ENCODE measurements around the gene CDK6. TPM values are rescaled to one million over a fixed set of nuclear protein-coding genes. Genes with fewer than 3 reads are reported as not detected.

Gene CDK6
- total and polyA plus RNA-seq, 2 experiments from 2014 or later: 7.4 to 23.7 TPM

- H3K4me2 ChIP-seq: no peak overlapping the region; the same call in 1 of the 2 replicates
- H3K4me3 ChIP-seq: no peak overlapping the region
Measured at GRCh38 chr7:92750946-92751345, 85.4 kb downstream of the CDK6 start.

GRCh38 chr7:92750447-92750839, 85.9 kb downstream of the CDK6 start:
- peaks cover 45% of the 10 kb centered on the region for H3K4me1 Mint-ChIP-seq

More at GRCh38 chr7:92750946-92751345, 85.4 kb downstream of the CDK6 start:
- DNase-seq (ENCODE audit: low spot score) (no peak), ATAC-seq (no peak)
- peaks cover 50% of the 10 kb centered on the region for H3K4me1 Mint-ChIP-seq
- no peaks in the 10 kb centered on the region; the same call in 2 of the 3 replicates for H3K36me3 Mint-ChIP-seq (ENCODE audit: low read depth)
- H4K20me1 ChIP-seq (replicated peaks; ENCODE audit: insufficient read depth): no peaks in the 10 kb centered on the region
- no peaks in the 10 kb centered on the region for H3F3A ChIP-seq (replicated peaks; ENCODE audit: low read depth)
- H3K4me3 Mint-ChIP-seq: no peak overlapping the region
- H2AFZ ChIP-seq: no peak overlapping the region
- H3K27ac ChIP-seq (ENCODE audit: low read depth): no peak overlapping the region
- H3K36me3 ChIP-seq (ENCODE audit: insufficient read depth): no peaks in the 10 kb centered on the region
- H3K27me3 ChIP-seq (ENCODE audit: insufficient read depth): no peaks in the 10 kb centered on the region
- no peaks in the 10 kb centered on the region for H3K9me2 ChIP-seq (ENCODE audit: insufficient read depth)
- no peak overlapping the region; the same call in 1 of the 2 replicates for H3K27ac Mint-ChIP-seq
- no peaks in the 10 kb centered on the region for H3K79me2 ChIP-seq (replicated peaks; ENCODE audit: insufficient read depth)
- H3K4me1 ChIP-seq (ENCODE audit: insufficient read depth): peaks cover 52% of the 10 kb centered on the region
- TF ChIP-seq JUNB (IDR thresholded peaks at IDR 0.05; ENCODE audit: unreplicated experiment) (no peak), CREB1 (CRISPR knock-in tag; IDR thresholded peaks at IDR 0.05; ENCODE audit: low read depth) (no peak), ZNF114 (CRISPR knock-in tag; IDR thresholded peaks at IDR 0.05) (no peak), POLR2AphosphoS5 (IDR thresholded peaks at IDR 0.05; ENCODE audit: low read depth) (no peak)
- TF ChIP-seq, protein P1, sequence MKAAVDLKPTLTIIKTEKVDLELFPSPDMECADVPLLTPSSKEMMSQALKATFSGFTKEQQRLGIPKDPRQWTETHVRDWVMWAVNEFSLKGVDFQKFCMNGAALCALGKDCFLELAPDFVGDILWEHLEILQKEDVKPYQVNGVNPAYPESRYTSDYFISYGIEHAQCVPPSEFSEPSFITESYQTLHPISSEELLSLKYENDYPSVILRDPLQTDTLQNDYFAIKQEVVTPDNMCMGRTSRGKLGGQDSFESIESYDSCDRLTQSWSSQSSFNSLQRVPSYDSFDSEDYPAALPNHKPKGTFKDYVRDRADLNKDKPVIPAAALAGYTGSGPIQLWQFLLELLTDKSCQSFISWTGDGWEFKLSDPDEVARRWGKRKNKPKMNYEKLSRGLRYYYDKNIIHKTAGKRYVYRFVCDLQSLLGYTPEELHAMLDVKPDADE (IDR thresholded peaks at IDR 0.05): no peak
- H3K27me3 Mint-ChIP-seq (ENCODE audit: insufficient read depth, low read depth, poor library complexity): peaks cover 3% of the 10 kb centered on the region
- no peaks in the 10 kb centered on the region for H3K9me3 Mint-ChIP-seq

More at GRCh38 chr7:92750447-92750839, 85.9 kb downstream of the CDK6 start:
- no peaks in the 10 kb centered on the region for H3K79me2 ChIP-seq (replicated peaks; ENCODE audit: insufficient read depth)
- H3K27ac ChIP-seq (ENCODE audit: low read depth): no peak overlapping the region
- H3K4me2 ChIP-seq: no peak overlapping the region; the same call in 1 of the 2 replicates
- TF ChIP-seq, protein P2, sequence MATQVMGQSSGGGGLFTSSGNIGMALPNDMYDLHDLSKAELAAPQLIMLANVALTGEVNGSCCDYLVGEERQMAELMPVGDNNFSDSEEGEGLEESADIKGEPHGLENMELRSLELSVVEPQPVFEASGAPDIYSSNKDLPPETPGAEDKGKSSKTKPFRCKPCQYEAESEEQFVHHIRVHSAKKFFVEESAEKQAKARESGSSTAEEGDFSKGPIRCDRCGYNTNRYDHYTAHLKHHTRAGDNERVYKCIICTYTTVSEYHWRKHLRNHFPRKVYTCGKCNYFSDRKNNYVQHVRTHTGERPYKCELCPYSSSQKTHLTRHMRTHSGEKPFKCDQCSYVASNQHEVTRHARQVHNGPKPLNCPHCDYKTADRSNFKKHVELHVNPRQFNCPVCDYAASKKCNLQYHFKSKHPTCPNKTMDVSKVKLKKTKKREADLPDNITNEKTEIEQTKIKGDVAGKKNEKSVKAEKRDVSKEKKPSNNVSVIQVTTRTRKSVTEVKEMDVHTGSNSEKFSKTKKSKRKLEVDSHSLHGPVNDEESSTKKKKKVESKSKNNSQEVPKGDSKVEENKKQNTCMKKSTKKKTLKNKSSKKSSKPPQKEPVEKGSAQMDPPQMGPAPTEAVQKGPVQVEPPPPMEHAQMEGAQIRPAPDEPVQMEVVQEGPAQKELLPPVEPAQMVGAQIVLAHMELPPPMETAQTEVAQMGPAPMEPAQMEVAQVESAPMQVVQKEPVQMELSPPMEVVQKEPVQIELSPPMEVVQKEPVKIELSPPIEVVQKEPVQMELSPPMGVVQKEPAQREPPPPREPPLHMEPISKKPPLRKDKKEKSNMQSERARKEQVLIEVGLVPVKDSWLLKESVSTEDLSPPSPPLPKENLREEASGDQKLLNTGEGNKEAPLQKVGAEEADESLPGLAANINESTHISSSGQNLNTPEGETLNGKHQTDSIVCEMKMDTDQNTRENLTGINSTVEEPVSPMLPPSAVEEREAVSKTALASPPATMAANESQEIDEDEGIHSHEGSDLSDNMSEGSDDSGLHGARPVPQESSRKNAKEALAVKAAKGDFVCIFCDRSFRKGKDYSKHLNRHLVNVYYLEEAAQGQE (IDR thresholded peaks at IDR 0.05; ENCODE audit: unreplicated experiment): no peak
- TF ChIP-seq ZNF331 (CRISPR knock-in tag; IDR thresholded peaks at IDR 0.05; ENCODE audit: low read depth): no peak
- peak; percentile 46; the same call in 1 of the 2 replicates for TF ChIP-seq NANOG (IDR thresholded peaks at IDR 0.05; ENCODE audit: borderline replicate concordance)
- no peak for TF ChIP-seq ZNF462 (CRISPR knock-in tag; IDR thresholded peaks at IDR 0.05)
- no peak for TF ChIP-seq EZH2phosphoT487 (IDR thresholded peaks at IDR 0.05; ENCODE audit: unreplicated experiment)
- TF ChIP-seq CREB1 (CRISPR knock-in tag; IDR thresholded peaks at IDR 0.05; ENCODE audit: low read depth): no peak
- TF ChIP-seq ZNF114 (CRISPR knock-in tag; IDR thresholded peaks at IDR 0.05): no peak
- peaks cover 47% of the 10 kb centered on the region for H3K4me1 ChIP-seq (ENCODE audit: insufficient read depth)
- H3K27ac Mint-ChIP-seq: peak overlapping the region; percentile 63; the same call in 1 of the 2 replicates
- H3F3A ChIP-seq (replicated peaks; ENCODE audit: low read depth): no peaks in the 10 kb centered on the region
- no peaks in the 10 kb centered on the region for H3K27me3 ChIP-seq (ENCODE audit: insufficient read depth)
- no peak overlapping the region for H3K4me3 Mint-ChIP-seq
- ATAC-seq (no peak), DNase-seq (ENCODE audit: low spot score) (no peak)
- H3K4me3 ChIP-seq: no peak overlapping the region
- H3K9me2 ChIP-seq (ENCODE audit: insufficient read depth): no peaks in the 10 kb centered on the region
- peaks cover 3% of the 10 kb centered on the region for H3K27me3 Mint-ChIP-seq (ENCODE audit: insufficient read depth, low read depth, poor library complexity)
- H3K36me3 Mint-ChIP-seq (ENCODE audit: low read depth): no peaks in the 10 kb centered on the region; the same call in 2 of the 3 replicates
- H2AFZ ChIP-seq: no peak overlapping the region
- no peaks in the 10 kb centered on the region for H3K36me3 ChIP-seq (ENCODE audit: insufficient read depth)
- no peaks in the 10 kb centered on the region for H4K20me1 ChIP-seq (replicated peaks; ENCODE audit: insufficient read depth)
- H3K9me3 Mint-ChIP-seq: no peaks in the 10 kb centered on the region
